GM19324 (cell line): ENCODE measurements around the gene SPATA16.
"Not testable (repeated sequence)": the region's sequence is repeated elsewhere in the genome, so short reads cannot be mapped to it uniquely, and the experiment has no call there.

Experiments used
- ATAC-seq: cut with Tn5 transposase; IDR thresholded peaks from one replicate; pipeline ENCODE4 v1.9.1; 2021; ENCODE audit warnings: mild to moderate bottlenecking, moderate library complexity; ENCODE audit not compliant: unreplicated experiment, low FRiP score

Gene SPATA16

GRCh38 chr3:172968646-172969045, 172.4 kb downstream of the SPATA16 start:
- ATAC-seq = no peak

- ATAC-seq = no peak
Measured at GRCh38 chr3:172965256-172965655, 175.8 kb downstream of the SPATA16 start.

GRCh38 chr3:172960626-172961182, 180.3 kb downstream of the SPATA16 start:
- ATAC-seq = not testable (repeated sequence)

GRCh38 chr3:172958565-172958964, 182.5 kb downstream of the SPATA16 start:
- ATAC-seq = no peak

- no peak for ATAC-seq
Measured at GRCh38 chr3:172953571-172953970, 187.5 kb downstream of the SPATA16 start.

- ATAC-seq = no peak
Measured at GRCh38 chr3:172951511-172951910, 189.5 kb downstream of the SPATA16 start.

GRCh38 chr3:172946061-172946460, 195.0 kb downstream of the SPATA16 start:
- ATAC-seq = no peak

GRCh38 chr3:172939651-172940293, 201.3 kb downstream of the SPATA16 start:
- no peak for ATAC-seq

GRCh38 chr3:172938788-172939187, 202.2 kb downstream of the SPATA16 start:
- no peak for ATAC-seq

- ATAC-seq = no peak
Measured at GRCh38 chr3:172931746-172932285, 209.2 kb downstream of the SPATA16 start.

- ATAC-seq = no peak
Measured at GRCh38 chr3:172929451-172929850, 211.6 kb downstream of the SPATA16 start.

GRCh38 chr3:172924546-172924945, 216.5 kb downstream of the SPATA16 start:
- no peak for ATAC-seq

- ATAC-seq = no peak
Measured at GRCh38 chr3:172919297-172919683, 221.7 kb downstream of the SPATA16 start.

- no peak for ATAC-seq
Measured at GRCh38 chr3:172918568-172919296, 222.3 kb downstream of the SPATA16 start.

GRCh38 chr3:172918165-172918564, 222.9 kb downstream of the SPATA16 start:
- no peak for ATAC-seq

GRCh38 chr3:172915911-172916514, 225.0 kb downstream of the SPATA16 start:
- ATAC-seq = no peak

GRCh38 chr3:172914854-172915253, 226.2 kb downstream of the SPATA16 start:
- no peak for ATAC-seq

- no peak for ATAC-seq
Measured at GRCh38 chr3:172913911-172914655, 227.0 kb downstream of the SPATA16 start.

GRCh38 chr3:172911142-172911541, 229.9 kb downstream of the SPATA16 start:
- no peak for ATAC-seq

- no peak for ATAC-seq
Measured at GRCh38 chr3:172908771-172909270, 232.2 kb downstream of the SPATA16 start.
